PC-9 (cell line): ENCODE measurements around the gene TRAF3. TPM values are rescaled to one million over a fixed set of nuclear protein-coding genes. Genes with fewer than 3 reads are reported as not detected.
A peak's percentile ranks its signal among the peaks of the same experiment; 100 is the strongest.

Experiments used
- BruUV-seq: library from RNA; stranded (reverse); fragments of 400-500 nt; replicated peaks from 2 replicates; lab custom pipeline; 2021; lab: Mats Ljungman, UMichigan
- CTCF ChIA-PET: fragments of 300-600 bp; sonication (Branson Sonifier 250); formaldehyde crosslinking; loops from one replicate; lab custom pipeline; 2022; ENCODE audit warnings: antibody characterized with exemption; lab: Charles Lee
- POLR2A ChIA-PET: fragments of 300-600 bp; sonication (Branson Sonifier 250); formaldehyde crosslinking; loops from one replicate; lab custom pipeline; 2022; ENCODE audit warnings: antibody characterized with exemption; ENCODE audit not compliant: unreplicated experiment; lab: Charles Lee
- DNase-seq, 2 experiments: peaks; one replicate each; pipeline versions ENCODE4 v3.0.0 to v3.0.0-alpha.2; 2015 to 2022; ENCODE audit warnings: mixed read lengths in 1 of 2
- H2AFZ ChIP-seq: fragments of 200-600 bp; sonication (generic); 2 replicates; pipeline ENCODE4 v1.8.1; 2017; ENCODE audit warnings: antibody characterized with exemption
- H3F3A ChIP-seq: fragments of 200-600 bp; sonication (generic); 2 replicates; pipeline ENCODE4 v1.8.1; 2017; ENCODE audit warnings: antibody characterized with exemption, mild to moderate bottlenecking, low read depth; ENCODE audit not compliant: insufficient read depth
- H3K27ac ChIP-seq: fragments of 200-600 bp; sonication (generic); 2 replicates; pipeline ENCODE4 v1.6.1; 2016; ENCODE audit warnings: mixed run types
- H3K27me3 ChIP-seq: fragments of 200-600 bp; sonication (generic); 2 replicates; pipeline ENCODE4 v1.6.1; 2016; ENCODE audit warnings: low read depth, mixed run types; ENCODE audit not compliant: insufficient read depth
- H3K36me3 ChIP-seq: fragments of 200-600 bp; sonication (generic); 2 replicates; pipeline ENCODE4 v1.6.1; 2016; ENCODE audit warnings: low read depth, mixed run types
- H3K4me1 ChIP-seq: fragments of 200-600 bp; sonication (generic); replicated peaks from 2 replicates; pipeline ENCODE4 v1.6.1; 2016; ENCODE audit warnings: mixed run types; ENCODE audit not compliant: insufficient read depth
- H3K4me2 ChIP-seq: fragments of 200-600 bp; sonication (generic); 2 replicates; pipeline ENCODE4 v1.6.1; 2017; ENCODE audit warnings: mixed run types
- H3K4me3 ChIP-seq: fragments of 200-600 bp; sonication (generic); 2 replicates; pipeline ENCODE4 v1.6.1; 2016; ENCODE audit warnings: mixed run types
- H3K79me2 ChIP-seq: fragments of 200-600 bp; sonication (generic); 2 replicates; pipeline ENCODE4 v1.6.1; 2017; ENCODE audit warnings: low read depth, mixed run types
- H3K9me2 ChIP-seq: fragments of 200-600 bp; sonication (generic); 2 replicates; pipeline ENCODE4 v1.8.1; 2017; ENCODE audit warnings: mild to moderate bottlenecking; ENCODE audit not compliant: insufficient read depth
- H3K9me3 ChIP-seq: fragments of 200-600 bp; sonication (generic); 2 replicates; pipeline ENCODE4 v1.8.1; 2016; ENCODE audit warnings: low read depth; ENCODE audit not compliant: insufficient read depth
- H4K20me1 ChIP-seq: fragments of 200-600 bp; sonication (generic); 2 replicates; pipeline ENCODE4 v1.8.1; 2017; ENCODE audit not compliant: insufficient read depth
- EZH2 ChIP-seq: fragments of 200-600 bp; sonication (generic); IDR thresholded peaks from 2 replicates; pipeline ENCODE4 v1.8.0; 2017; ENCODE audit warnings: antibody characterized with exemption, low read depth
- intact Hi-C: fragments of 100-400 bp; cut with micrococcal nuclease; formaldehyde crosslinking; loops from one replicate; pipeline ENCODE4 v1.10.0; 2022; ENCODE audit not compliant: unreplicated experiment
- total RNA-seq: library from RNA; stranded (reverse); gene quantifications from 2 replicates; pipeline ENCODE4 v1.2.3, GENCODE V29; 2021
- TF ChIP-seq, protein P1 (sequence below): fragments of 200-600 bp; sonication (generic); conservative IDR thresholded peaks from 2 replicates; pipeline ENCODE4 v1.6.1; 2017; ENCODE audit warnings: mixed run types, antibody characterized with exemption, mild to moderate bottlenecking, moderate library complexity

The TRAF3 gene
- total RNA-seq, 1 experiment from 2014 or later, result 41.3 TPM

- H3K27ac ChIP-seq, result no peak within 1 kb of the TSS
- intact Hi-C loops, result no loop called here
- no peaks in the 10 kb centered on the region for H3K9me2 ChIP-seq
- no peaks in the 10 kb centered on the region; the same call in 1 of the 2 replicates for H3K9me3 ChIP-seq
- no peaks in the 10 kb centered on the region for H3K27me3 ChIP-seq
- peaks cover 14% of the 10 kb centered on the region for H3K4me1 ChIP-seq
- no peaks in the 10 kb centered on the region for H3K36me3 ChIP-seq
- peaks cover 14% of the 10 kb centered on the region for H3F3A ChIP-seq
- CTCF ChIA-PET, result no interaction called here
- POLR2A ChIA-PET, result no interaction called here
- DNase-seq, result peak in 1 of 2 experiments; percentile 39
- no TSS peak for BruUV-seq
- no peak within 1 kb of the TSS for H3K4me3 ChIP-seq
- no peak within 1 kb of the TSS for H2AFZ ChIP-seq
- no peaks in the 10 kb centered on the region for H4K20me1 ChIP-seq
- no peaks in the 10 kb centered on the region for H3K79me2 ChIP-seq
- TF ChIP-seq, protein P1, sequence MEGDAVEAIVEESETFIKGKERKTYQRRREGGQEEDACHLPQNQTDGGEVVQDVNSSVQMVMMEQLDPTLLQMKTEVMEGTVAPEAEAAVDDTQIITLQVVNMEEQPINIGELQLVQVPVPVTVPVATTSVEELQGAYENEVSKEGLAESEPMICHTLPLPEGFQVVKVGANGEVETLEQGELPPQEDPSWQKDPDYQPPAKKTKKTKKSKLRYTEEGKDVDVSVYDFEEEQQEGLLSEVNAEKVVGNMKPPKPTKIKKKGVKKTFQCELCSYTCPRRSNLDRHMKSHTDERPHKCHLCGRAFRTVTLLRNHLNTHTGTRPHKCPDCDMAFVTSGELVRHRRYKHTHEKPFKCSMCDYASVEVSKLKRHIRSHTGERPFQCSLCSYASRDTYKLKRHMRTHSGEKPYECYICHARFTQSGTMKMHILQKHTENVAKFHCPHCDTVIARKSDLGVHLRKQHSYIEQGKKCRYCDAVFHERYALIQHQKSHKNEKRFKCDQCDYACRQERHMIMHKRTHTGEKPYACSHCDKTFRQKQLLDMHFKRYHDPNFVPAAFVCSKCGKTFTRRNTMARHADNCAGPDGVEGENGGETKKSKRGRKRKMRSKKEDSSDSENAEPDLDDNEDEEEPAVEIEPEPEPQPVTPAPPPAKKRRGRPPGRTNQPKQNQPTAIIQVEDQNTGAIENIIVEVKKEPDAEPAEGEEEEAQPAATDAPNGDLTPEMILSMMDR, result no peak
- no peak for TF ChIP-seq EZH2
- H3K4me2 ChIP-seq, result no peak within 1 kb of the TSS
Measured at GRCh38 chr14:102922490-102923200, 145.4 kb downstream of the TRAF3 start, which contains the start of gene AMN. AMN (plus strand) TSS chr14:102922663; CDS start chr14:102922689, 26 bp downstream.

DNA sequence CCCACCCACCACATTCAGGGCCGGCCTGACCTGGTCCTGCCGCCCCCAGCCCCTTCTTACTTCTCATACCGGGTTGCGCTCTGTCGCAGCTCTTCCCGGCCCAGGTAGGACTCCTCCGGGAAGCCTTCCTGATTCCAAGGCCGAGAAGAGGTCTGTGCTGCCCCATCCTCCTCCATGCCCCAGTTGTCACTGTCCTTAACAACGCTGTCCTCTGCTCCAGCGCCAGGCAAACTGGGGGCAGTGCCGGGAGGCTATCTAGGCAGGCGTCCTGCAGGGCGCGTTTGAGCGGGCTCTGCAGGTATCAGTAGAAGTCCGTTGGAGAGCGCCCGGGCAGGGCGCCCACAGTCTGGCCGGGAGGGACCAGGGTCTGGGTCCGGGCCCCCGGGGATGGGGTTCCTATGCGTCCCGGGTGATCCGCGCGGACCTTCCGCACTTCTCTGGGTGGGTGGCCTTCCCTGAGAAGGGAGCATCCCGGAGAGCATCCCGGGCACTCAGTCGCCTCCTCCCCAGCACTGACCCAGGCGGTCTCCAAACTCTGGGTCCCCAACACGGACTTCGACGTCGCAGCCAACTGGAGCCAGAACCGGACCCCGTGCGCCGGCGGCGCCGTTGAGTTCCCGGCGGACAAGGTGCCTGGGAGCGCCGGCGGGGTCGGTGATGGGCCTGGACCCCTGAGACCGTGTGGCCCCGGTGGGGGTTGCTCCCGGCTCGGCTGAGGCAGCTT lies 146.1 kb downstream of the TRAF3 start:
- no peaks in the 10 kb centered on the region for H3K9me2 ChIP-seq
- intact Hi-C loops, result no loop called here
- H3K9me3 ChIP-seq, result no peaks in the 10 kb centered on the region; the same call in 1 of the 2 replicates
- no peaks in the 10 kb centered on the region for H3K36me3 ChIP-seq
- no peak overlapping the region for H3K4me3 ChIP-seq
- no peak overlapping the region for H3K27ac ChIP-seq
- H2AFZ ChIP-seq, result no peak overlapping the region
- H3K4me1 ChIP-seq, result peaks cover 15% of the 10 kb centered on the region
- POLR2A ChIA-PET, result no interaction called here
- H3K4me2 ChIP-seq, result no peak overlapping the region
- no peaks in the 10 kb centered on the region for H4K20me1 ChIP-seq
- no TSS peak for BruUV-seq
- TF ChIP-seq EZH2, result no peak
- TF ChIP-seq, protein P1, result no peak
- no peaks in the 10 kb centered on the region for H3K27me3 ChIP-seq
- no peak for DNase-seq
- H3F3A ChIP-seq, result peaks cover 21% of the 10 kb centered on the region
- CTCF ChIA-PET, result no interaction called here
- H3K79me2 ChIP-seq, result no peaks in the 10 kb centered on the region

DNA sequence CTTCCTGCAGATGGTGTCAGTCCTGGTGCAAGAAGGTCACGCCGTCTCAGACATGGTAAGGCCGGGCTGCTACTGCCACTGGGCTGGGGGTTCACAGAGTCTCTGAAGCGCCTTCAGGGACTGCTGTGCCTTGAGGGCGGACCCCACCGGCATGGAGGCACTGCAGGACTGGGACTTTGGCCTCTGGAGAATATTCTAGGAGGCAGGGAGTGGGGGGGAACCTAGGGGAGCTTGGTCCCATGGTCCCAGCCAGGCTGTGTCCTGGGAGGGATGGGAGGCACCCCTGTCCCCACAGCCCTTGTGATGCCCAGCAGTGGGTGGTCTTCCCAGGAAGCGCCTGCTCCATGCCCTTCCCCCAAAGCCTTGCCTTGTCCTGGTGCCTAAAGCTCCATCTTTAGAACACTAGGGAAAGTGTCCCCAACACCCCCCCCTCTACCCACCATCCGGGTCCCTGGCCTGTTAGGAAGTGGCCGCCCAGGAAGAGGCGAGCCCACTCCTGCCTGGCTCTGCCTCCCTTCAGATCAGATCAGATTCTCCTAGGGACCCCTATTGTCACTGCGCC lies 146.8 kb downstream of the TRAF3 start:
- H3K79me2 ChIP-seq, result no peaks in the 10 kb centered on the region
- no TSS peak for BruUV-seq
- no peak overlapping the region for H3K4me3 ChIP-seq
- ChIA-PET POLR2A (interaction anchor here (0.6 kb wide), 1 partner anchor 1193 kb away, joined by 4 read pairs; no protein-coding TSS in a partner anchor), CTCF (interaction anchor here (0.7 kb wide), 1 partner anchor 177 kb away, joined by 3 read pairs; no protein-coding TSS in a partner anchor)
- no peak overlapping the region for H3K27ac ChIP-seq
- H3K9me3 ChIP-seq, result no peaks in the 10 kb centered on the region; the same call in 1 of the 2 replicates
- DNase-seq, result no peak
- no peaks in the 10 kb centered on the region for H3K27me3 ChIP-seq
- H2AFZ ChIP-seq, result no peak overlapping the region
- intact Hi-C loops, result no loop called here
- H3K36me3 ChIP-seq, result no peaks in the 10 kb centered on the region
- peaks cover 21% of the 10 kb centered on the region for H3F3A ChIP-seq
- H3K4me2 ChIP-seq, result no peak overlapping the region
- TF ChIP-seq EZH2, result no peak
- TF ChIP-seq, protein P1, result no peak
- no peaks in the 10 kb centered on the region for H3K9me2 ChIP-seq
- peaks cover 20% of the 10 kb centered on the region for H3K4me1 ChIP-seq
- H4K20me1 ChIP-seq, result no peaks in the 10 kb centered on the region
